KMS-11 (cell line): ENCODE data around the gene AKR1D1.
"Not testable (repeated sequence)": the region's sequence is repeated elsewhere in the genome, so short reads cannot be mapped to it uniquely, and the experiment has no call there.

Source experiments
- H2AFZ ChIP-seq: fragments of 200-600 bp; sonication (generic); 2 replicates; pipeline ENCODE4 v1.6.1; 2016; ENCODE audit warnings: antibody characterized with exemption, mixed run types, low read depth
- H3K27ac ChIP-seq: fragments of 200-600 bp; sonication (generic); 2 replicates; pipeline ENCODE4 v1.6.1; 2016; ENCODE audit warnings: mild to moderate bottlenecking, mixed run types
- H3K27me3 ChIP-seq: fragments of 200-600 bp; sonication (generic); 2 replicates; pipeline ENCODE4 v1.6.1; 2017; ENCODE audit warnings: mild to moderate bottlenecking, low read depth, mixed run types, moderate library complexity; ENCODE audit not compliant: insufficient read depth
- H3K36me3 ChIP-seq: fragments of 200-600 bp; sonication (generic); 2 replicates; pipeline ENCODE4 v1.6.1; 2017; ENCODE audit warnings: mild to moderate bottlenecking, mixed run types; ENCODE audit not compliant: insufficient read depth
- H3K4me1 ChIP-seq: fragments of 200-600 bp; sonication (generic); 2 replicates; pipeline ENCODE4 v1.6.1; 2016; ENCODE audit warnings: mild to moderate bottlenecking, low read depth, mixed run types; ENCODE audit not compliant: poor library complexity, severe bottlenecking
- H3K4me2 ChIP-seq: fragments of 200-600 bp; sonication (generic); 2 replicates; pipeline ENCODE4 v1.7.0; 2016; ENCODE audit warnings: mild to moderate bottlenecking, mixed run types
- H3K4me3 ChIP-seq: fragments of 200-600 bp; sonication (generic); IDR thresholded peaks from 2 replicates; pipeline ENCODE4 v1.6.1; 2017; ENCODE audit warnings: low read depth, low read length, mixed read lengths; ENCODE audit not compliant: insufficient read depth
- H3K79me2 ChIP-seq: fragments of 200-600 bp; sonication (generic); 2 replicates; pipeline ENCODE4 v1.6.1; 2016; ENCODE audit warnings: low read depth, mixed run types; ENCODE audit not compliant: insufficient read depth
- H3K9ac ChIP-seq: fragments of 200-600 bp; sonication (generic); 2 replicates; pipeline ENCODE4 v1.6.1; 2016; ENCODE audit warnings: mild to moderate bottlenecking, mixed run types
- H4K20me1 ChIP-seq: fragments of 200-600 bp; sonication (generic); 2 replicates; pipeline ENCODE4 v1.6.1; 2016; ENCODE audit warnings: mild to moderate bottlenecking, mixed run types; ENCODE audit not compliant: insufficient read depth
- TF ChIP-seq, protein P1 (sequence below): fragments of 200-600 bp; sonication (generic); conservative IDR thresholded peaks from 2 replicates; pipeline ENCODE4 v1.6.1; 2017; ENCODE audit warnings: low read depth, mild to moderate bottlenecking, antibody characterized with exemption, low read length, moderate library complexity, mixed read lengths

The AKR1D1 gene

DNA sequence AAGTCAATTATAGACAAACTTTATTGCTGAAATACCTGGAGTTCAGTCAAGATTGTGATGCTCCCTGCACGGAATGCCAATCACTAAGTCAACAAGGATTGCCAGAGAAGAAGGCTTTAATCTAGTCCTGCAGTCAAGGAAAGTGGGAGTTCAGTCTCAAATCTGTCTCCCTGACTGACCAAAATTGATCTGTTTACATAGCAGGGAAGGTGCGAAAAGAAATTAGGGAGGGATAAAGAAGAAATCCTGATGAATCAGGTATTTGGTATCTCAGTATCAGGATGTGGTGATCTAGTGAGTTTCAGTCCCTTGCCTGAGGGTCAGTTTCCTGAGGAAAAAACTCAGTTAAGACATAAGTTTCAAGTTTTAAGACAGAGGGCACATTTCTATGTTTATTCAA lies 2.1 kb upstream of the AKR1D1 start:
- H3K4me2 ChIP-seq, result no peak overlapping the region
- H3K4me1 ChIP-seq, result no peaks in the 10 kb centered on the region
- no peak overlapping the region for H3K9ac ChIP-seq
- no peak overlapping the region for H2AFZ ChIP-seq
- no peaks in the 10 kb centered on the region for H3K36me3 ChIP-seq
- TF ChIP-seq, protein P1, sequence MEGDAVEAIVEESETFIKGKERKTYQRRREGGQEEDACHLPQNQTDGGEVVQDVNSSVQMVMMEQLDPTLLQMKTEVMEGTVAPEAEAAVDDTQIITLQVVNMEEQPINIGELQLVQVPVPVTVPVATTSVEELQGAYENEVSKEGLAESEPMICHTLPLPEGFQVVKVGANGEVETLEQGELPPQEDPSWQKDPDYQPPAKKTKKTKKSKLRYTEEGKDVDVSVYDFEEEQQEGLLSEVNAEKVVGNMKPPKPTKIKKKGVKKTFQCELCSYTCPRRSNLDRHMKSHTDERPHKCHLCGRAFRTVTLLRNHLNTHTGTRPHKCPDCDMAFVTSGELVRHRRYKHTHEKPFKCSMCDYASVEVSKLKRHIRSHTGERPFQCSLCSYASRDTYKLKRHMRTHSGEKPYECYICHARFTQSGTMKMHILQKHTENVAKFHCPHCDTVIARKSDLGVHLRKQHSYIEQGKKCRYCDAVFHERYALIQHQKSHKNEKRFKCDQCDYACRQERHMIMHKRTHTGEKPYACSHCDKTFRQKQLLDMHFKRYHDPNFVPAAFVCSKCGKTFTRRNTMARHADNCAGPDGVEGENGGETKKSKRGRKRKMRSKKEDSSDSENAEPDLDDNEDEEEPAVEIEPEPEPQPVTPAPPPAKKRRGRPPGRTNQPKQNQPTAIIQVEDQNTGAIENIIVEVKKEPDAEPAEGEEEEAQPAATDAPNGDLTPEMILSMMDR, result no peak
- H3K4me3 ChIP-seq, result no peak overlapping the region
- no peaks in the 10 kb centered on the region for H4K20me1 ChIP-seq
- no peak overlapping the region for H3K27ac ChIP-seq
- H3K79me2 ChIP-seq, result no peaks in the 10 kb centered on the region
- no peaks in the 10 kb centered on the region for H3K27me3 ChIP-seq

DNA sequence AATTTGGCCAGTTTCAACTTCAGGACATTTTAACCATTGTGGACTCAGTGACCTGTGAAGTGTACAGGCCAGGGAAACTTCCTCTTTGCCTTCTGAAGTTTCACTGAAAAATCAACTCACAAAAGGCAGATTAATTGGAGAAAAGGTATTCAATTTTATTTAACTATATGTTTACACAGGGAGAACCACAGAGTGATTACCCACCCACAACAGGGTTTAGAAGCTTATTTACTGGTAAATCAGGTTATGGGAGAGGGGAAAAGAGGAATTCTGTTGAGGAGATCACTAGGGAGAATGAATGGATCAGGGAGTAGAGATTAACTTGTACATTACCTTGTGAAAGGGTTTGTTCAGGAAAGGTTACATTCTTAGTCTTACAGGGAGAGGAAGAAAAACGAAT lies 1.7 kb upstream of the AKR1D1 start:
- no peaks in the 10 kb centered on the region for H3K79me2 ChIP-seq
- no peak overlapping the region for H3K4me3 ChIP-seq
- TF ChIP-seq, protein P1, result no peak
- no peak overlapping the region for H3K4me2 ChIP-seq
- no peaks in the 10 kb centered on the region for H3K27me3 ChIP-seq
- no peak overlapping the region for H2AFZ ChIP-seq
- H3K9ac ChIP-seq, result no peak overlapping the region
- no peak overlapping the region for H3K27ac ChIP-seq
- H4K20me1 ChIP-seq, result no peaks in the 10 kb centered on the region
- H3K36me3 ChIP-seq, result no peaks in the 10 kb centered on the region
- H3K4me1 ChIP-seq, result no peaks in the 10 kb centered on the region

DNA sequence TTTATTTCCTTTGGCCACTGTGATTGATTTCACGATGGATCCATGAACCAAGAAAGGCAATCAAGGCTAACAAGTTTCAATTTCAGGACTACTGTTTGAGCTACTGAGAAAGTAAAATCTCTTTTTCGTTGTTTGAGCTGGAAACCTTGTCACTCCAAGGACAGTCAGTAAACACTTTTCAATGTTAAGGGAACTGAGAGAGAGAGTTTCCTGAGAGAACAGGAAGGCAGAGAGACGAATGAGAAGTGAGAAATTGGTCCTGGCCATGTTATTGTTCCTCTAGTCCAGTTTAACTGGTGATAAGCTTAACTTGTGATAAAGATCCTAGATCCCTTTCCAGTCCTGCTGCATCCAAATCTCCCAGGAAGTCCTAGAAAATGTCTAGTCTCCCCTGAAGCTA lies 909 bp upstream of the AKR1D1 start:
- H3K9ac ChIP-seq, result no peak overlapping the region
- no peak overlapping the region for H3K27ac ChIP-seq
- TF ChIP-seq, protein P1, result no peak
- no peak overlapping the region for H3K4me2 ChIP-seq
- H3K79me2 ChIP-seq, result no peaks in the 10 kb centered on the region
- H4K20me1 ChIP-seq, result no peaks in the 10 kb centered on the region
- H3K4me1 ChIP-seq, result no peaks in the 10 kb centered on the region
- H3K36me3 ChIP-seq, result no peaks in the 10 kb centered on the region
- H3K4me3 ChIP-seq, result no peak overlapping the region
- H2AFZ ChIP-seq, result no peak overlapping the region
- H3K27me3 ChIP-seq, result no peaks in the 10 kb centered on the region

DNA sequence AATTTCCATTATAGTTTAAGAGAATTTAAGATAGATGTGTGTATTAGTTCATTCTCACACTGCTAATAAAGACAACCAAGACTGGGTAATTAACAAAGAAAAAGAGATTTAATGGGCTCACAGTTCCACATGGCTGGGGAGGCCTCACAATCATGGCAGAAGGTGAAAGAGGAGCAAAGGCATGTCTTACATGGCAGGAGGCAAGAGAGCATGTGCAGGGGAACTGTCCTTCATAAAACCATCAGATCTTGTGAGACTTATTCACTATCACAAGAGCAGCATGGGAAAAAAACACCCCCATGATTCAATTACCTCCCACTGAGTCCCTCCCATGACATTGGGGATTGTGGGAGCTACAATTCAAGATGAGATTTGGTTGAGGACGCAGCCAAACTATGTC lies 473 bp upstream of the AKR1D1 start:
- H3K36me3 ChIP-seq, H3K4me2 ChIP-seq, H4K20me1 ChIP-seq, H3K27me3 ChIP-seq, H3K4me1 ChIP-seq, H3K79me2 ChIP-seq, H3K9ac ChIP-seq, H3K27ac ChIP-seq, H3K4me3 ChIP-seq, H2AFZ ChIP-seq: not testable (repeated sequence)

DNA sequence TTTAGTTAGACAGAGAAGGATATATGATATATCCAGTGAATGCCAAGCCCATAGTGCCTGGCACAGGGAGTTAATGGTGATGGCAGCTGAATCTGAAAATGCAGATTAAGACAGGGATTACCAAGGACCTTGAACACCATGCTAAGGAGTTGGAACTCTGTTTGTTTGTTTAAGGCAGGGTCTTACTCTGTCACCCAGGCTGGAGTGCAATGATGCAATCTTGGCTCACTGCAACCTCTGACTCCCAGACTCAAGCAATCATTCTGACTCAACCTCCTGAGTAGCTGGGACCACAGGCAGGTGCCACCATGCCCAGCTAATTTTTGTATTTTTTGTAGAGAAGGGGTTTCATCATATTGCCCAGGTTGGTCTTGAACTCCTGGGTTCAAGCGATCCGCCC lies 1.6 kb downstream of the AKR1D1 start:
- no peak overlapping the region for H3K9ac ChIP-seq
- no peak overlapping the region for H3K27ac ChIP-seq
- TF ChIP-seq, protein P1, result no peak
- H2AFZ ChIP-seq, result no peak overlapping the region
- no peaks in the 10 kb centered on the region for H4K20me1 ChIP-seq
- H3K79me2 ChIP-seq, result no peaks in the 10 kb centered on the region
- H3K4me1 ChIP-seq, result no peaks in the 10 kb centered on the region
- H3K27me3 ChIP-seq, result no peaks in the 10 kb centered on the region
- H3K4me3 ChIP-seq, result no peak overlapping the region
- H3K4me2 ChIP-seq, result no peak overlapping the region
- no peaks in the 10 kb centered on the region for H3K36me3 ChIP-seq
